Progenitor cell of endocrine pancreas (in vitro differentiated cells): ENCODE data around the gene EPX. TPM values are rescaled to one million over a fixed set of nuclear protein-coding genes. Genes with fewer than 3 reads are reported as not detected.

Experiments
- DNase-seq: peaks from one replicate; pipeline ENCODE4 v3.0.0; 2021; ENCODE audit warnings: low spot score; ENCODE audit not compliant: unreplicated experiment
- H3K27ac Mint-ChIP-seq: 2 replicates; pipeline ENCODE4 v1.8.0; 2021; ENCODE audit warnings: mild to moderate bottlenecking, moderate library complexity, mixed read lengths
- H3K27me3 Mint-ChIP-seq: 2 replicates; pipeline ENCODE4 v1.8.0; 2021; ENCODE audit warnings: mixed read lengths
- H3K36me3 Mint-ChIP-seq: 2 replicates; pipeline ENCODE4 v1.8.0; 2022; ENCODE audit warnings: mixed read lengths; ENCODE audit not compliant: insufficient read depth
- H3K4me1 Mint-ChIP-seq: 2 replicates; pipeline ENCODE4 v1.8.0; 2021; ENCODE audit warnings: low read depth, mixed read lengths
- H3K4me3 Mint-ChIP-seq: 2 replicates; pipeline ENCODE4 v1.8.0; 2021; ENCODE audit warnings: low read depth, mild to moderate bottlenecking, moderate library complexity, mixed read lengths
- H3K9me3 Mint-ChIP-seq: 2 replicates; pipeline ENCODE4 v1.8.0; 2021; ENCODE audit warnings: low read depth, mixed read lengths
- CTCF ChIP-seq: fragments of 200-600 bp; sonication (generic); IDR thresholded peaks from one replicate; pipeline ENCODE4 v1.5.0; 2021; ENCODE audit warnings: antibody characterized with exemption, mild to moderate bottlenecking; ENCODE audit not compliant: unreplicated experiment
- total RNA-seq: library from RNA; stranded (reverse); gene quantifications from 2 replicates; pipeline ENCODE4 v1.2.1, GENCODE V29; 2021

Gene EPX
- total RNA-seq, 1 donor from 2014 or later, result not detected

GRCh38 chr17:58176200-58176599 lies 16.3 kb upstream of the EPX start:
- Mint-ChIP-seq H3K4me1 (no peaks in the 10 kb centered on the region), H3K36me3 (no peaks in the 10 kb centered on the region), H3K27me3 (peaks cover 62% of the 10 kb centered on the region), H3K27ac (no peak overlapping the region), H3K4me3 (no peak overlapping the region), H3K9me3 (no peaks in the 10 kb centered on the region)
- TF ChIP-seq CTCF, result no peak
- DNase-seq, result no peak

- Mint-ChIP-seq H3K27ac (no peak overlapping the region), H3K27me3 (peaks cover 34% of the 10 kb centered on the region), H3K36me3 (no peaks in the 10 kb centered on the region), H3K4me1 (no peaks in the 10 kb centered on the region), H3K4me3 (no peak overlapping the region), H3K9me3 (no peaks in the 10 kb centered on the region)
- TF ChIP-seq CTCF, result no peak
- no peak for DNase-seq
Observed at GRCh38 chr17:58181796-58182195, 10.7 kb upstream of the EPX start.

GRCh38 chr17:58183514-58183913 lies 9.0 kb upstream of the EPX start:
- no peak for TF ChIP-seq CTCF

DNA sequence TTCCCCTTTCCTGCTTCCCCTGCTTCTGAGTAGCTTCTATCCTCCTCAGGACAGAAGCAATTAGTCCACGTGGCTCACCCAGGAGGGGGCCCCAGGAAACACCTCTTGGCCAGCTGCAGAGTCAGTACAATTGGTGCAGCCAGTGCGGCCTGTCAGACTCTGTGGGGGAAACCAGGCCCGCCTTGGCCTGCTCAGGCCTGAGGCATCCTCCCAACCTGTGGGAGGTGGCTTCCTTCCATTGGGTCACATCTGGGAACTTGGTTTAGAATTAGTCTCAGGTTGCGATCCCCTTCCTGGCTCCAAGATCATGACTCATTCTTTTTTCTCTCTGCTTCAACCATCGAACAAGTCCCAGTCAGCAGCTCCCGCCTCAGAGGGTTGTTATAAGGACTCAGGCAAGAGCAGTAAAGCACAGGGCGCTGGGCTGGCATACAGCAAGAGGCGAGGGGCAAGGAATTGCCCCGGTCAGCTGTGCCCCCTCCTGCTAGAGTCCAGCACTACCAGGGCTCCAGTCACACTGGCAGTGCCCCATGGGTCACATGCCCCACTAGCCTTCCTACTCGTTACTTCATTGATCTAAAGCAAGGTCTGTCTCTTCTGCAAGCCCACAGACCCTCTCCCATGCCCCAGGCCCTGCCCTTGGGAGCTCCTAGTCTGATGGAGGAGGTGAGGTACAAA lies 8.1 kb upstream of the EPX start:
- Mint-ChIP-seq H3K9me3 (no peaks in the 10 kb centered on the region), H3K27me3 (peaks cover 35% of the 10 kb centered on the region), H3K4me3 (no peak overlapping the region), H3K36me3 (no peaks in the 10 kb centered on the region), H3K4me1 (no peaks in the 10 kb centered on the region), H3K27ac (no peak overlapping the region)
- no peak for TF ChIP-seq CTCF
- no peak for DNase-seq

More at GRCh38 chr17:58183514-58183913, 9.0 kb upstream of the EPX start:
- Mint-ChIP-seq H3K9me3 (no peaks in the 10 kb centered on the region), H3K4me1 (no peaks in the 10 kb centered on the region), H3K27me3 (peaks cover 36% of the 10 kb centered on the region), H3K36me3 (no peaks in the 10 kb centered on the region), H3K27ac (no peak overlapping the region), H3K4me3 (no peak overlapping the region)
- DNase-seq, result no peak

GRCh38 chr17:58184986-58185761 lies 7.4 kb upstream of the EPX start:
- Mint-ChIP-seq H3K27ac (no peak overlapping the region), H3K9me3 (no peaks in the 10 kb centered on the region), H3K27me3 (peaks cover 36% of the 10 kb centered on the region), H3K4me1 (no peaks in the 10 kb centered on the region), H3K36me3 (no peaks in the 10 kb centered on the region), H3K4me3 (no peak overlapping the region)
- no peak for TF ChIP-seq CTCF
- DNase-seq, result no peak
